ENCODE data around the gene C4orf50. TPM values are rescaled to one million over a fixed set of nuclear protein-coding genes. Genes with fewer than 3 reads are reported as not detected.

C4orf50 gene
- total and polyA plus RNA-seq, 4 donors = under 0.01 to 0.17 TPM; not detected in 2

GRCh38 chr4:6044276-6044675, 26.0 kb upstream of the C4orf50 start:
- Histone ChIP-seq H3K27me3 (ENCODE audit: control insufficient read depth in 4 of 4, insufficient read depth in 4 of 4, low read length in 3 of 4) (no peaks in the 10 kb centered on the region), H3K9me3 (ENCODE audit: control insufficient read depth in 4 of 4, low read length in 3 of 4) (no peaks in the 10 kb centered on the region), H3K27ac (ENCODE audit: low read depth in 1 of 2, low read length in 2 of 2) (no peak overlapping the region), H3K36me3 (ENCODE audit: control insufficient read depth in 4 of 4, insufficient read depth in 3 of 4, low read depth in 1 of 4, low read length in 3 of 4) (no peaks in the 10 kb centered on the region), H3K4me3 (ENCODE audit: low read depth in 1 of 3, low read length in 3 of 3) (no peak overlapping the region), H3K9ac (ENCODE audit: low read depth in 1 of 2, low read length in 2 of 2) (no peak overlapping the region), H3K4me1 (ENCODE audit: control insufficient read depth in 4 of 4, insufficient read depth in 4 of 4, low read length in 3 of 4) (no peaks in the 10 kb centered on the region)
- TF ChIP-seq, protein P1, sequence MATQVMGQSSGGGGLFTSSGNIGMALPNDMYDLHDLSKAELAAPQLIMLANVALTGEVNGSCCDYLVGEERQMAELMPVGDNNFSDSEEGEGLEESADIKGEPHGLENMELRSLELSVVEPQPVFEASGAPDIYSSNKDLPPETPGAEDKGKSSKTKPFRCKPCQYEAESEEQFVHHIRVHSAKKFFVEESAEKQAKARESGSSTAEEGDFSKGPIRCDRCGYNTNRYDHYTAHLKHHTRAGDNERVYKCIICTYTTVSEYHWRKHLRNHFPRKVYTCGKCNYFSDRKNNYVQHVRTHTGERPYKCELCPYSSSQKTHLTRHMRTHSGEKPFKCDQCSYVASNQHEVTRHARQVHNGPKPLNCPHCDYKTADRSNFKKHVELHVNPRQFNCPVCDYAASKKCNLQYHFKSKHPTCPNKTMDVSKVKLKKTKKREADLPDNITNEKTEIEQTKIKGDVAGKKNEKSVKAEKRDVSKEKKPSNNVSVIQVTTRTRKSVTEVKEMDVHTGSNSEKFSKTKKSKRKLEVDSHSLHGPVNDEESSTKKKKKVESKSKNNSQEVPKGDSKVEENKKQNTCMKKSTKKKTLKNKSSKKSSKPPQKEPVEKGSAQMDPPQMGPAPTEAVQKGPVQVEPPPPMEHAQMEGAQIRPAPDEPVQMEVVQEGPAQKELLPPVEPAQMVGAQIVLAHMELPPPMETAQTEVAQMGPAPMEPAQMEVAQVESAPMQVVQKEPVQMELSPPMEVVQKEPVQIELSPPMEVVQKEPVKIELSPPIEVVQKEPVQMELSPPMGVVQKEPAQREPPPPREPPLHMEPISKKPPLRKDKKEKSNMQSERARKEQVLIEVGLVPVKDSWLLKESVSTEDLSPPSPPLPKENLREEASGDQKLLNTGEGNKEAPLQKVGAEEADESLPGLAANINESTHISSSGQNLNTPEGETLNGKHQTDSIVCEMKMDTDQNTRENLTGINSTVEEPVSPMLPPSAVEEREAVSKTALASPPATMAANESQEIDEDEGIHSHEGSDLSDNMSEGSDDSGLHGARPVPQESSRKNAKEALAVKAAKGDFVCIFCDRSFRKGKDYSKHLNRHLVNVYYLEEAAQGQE (IDR thresholded peaks at IDR 0.05) = no peak
- TF ChIP-seq FOXA1 (IDR thresholded peaks at IDR 0.05) = no peak
- TF ChIP-seq SP1 (IDR thresholded peaks at IDR 0.05) = no peak
- TF ChIP-seq, protein P2, sequence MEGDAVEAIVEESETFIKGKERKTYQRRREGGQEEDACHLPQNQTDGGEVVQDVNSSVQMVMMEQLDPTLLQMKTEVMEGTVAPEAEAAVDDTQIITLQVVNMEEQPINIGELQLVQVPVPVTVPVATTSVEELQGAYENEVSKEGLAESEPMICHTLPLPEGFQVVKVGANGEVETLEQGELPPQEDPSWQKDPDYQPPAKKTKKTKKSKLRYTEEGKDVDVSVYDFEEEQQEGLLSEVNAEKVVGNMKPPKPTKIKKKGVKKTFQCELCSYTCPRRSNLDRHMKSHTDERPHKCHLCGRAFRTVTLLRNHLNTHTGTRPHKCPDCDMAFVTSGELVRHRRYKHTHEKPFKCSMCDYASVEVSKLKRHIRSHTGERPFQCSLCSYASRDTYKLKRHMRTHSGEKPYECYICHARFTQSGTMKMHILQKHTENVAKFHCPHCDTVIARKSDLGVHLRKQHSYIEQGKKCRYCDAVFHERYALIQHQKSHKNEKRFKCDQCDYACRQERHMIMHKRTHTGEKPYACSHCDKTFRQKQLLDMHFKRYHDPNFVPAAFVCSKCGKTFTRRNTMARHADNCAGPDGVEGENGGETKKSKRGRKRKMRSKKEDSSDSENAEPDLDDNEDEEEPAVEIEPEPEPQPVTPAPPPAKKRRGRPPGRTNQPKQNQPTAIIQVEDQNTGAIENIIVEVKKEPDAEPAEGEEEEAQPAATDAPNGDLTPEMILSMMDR (IDR thresholded peaks at IDR 0.05; ENCODE audit: low read depth, low read length, missing input control) = no peak
- no peak for TF ChIP-seq TAF1 (conservative IDR thresholded peaks at IDR 0.05)
- TF ChIP-seq RAD21 (IDR thresholded peaks at IDR 0.05) = no peak
- WGBS = 64% methylated on average over 9 of the region's 9 CpGs
- DNase-seq (ENCODE audit: low spot score) = no peak

DNA sequence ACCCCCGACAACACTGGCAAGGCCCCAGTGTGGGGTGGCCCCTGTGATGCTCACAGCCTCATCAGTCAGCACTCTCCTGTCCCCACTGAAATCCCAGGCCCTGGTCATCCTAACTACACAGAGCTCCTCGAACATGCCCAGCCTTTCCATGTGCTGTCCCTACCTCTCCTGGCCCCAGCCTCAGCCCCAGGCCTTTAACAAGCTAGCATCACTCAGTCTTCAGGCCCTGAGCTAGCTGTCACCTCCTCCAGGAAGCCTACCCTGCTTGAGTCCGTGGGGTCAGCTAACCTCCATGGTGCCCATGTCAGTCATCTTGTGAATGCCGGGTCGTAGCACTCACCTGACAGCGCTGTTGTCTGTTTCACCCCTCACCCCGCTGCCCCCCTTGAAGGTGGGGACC, 25.6 kb upstream of the C4orf50 start:
- TF ChIP-seq RXRA (IDR thresholded peaks at IDR 0.05) (no peak), YY1 (IDR thresholded peaks at IDR 0.05) (no peak), GABPA (IDR thresholded peaks at IDR 0.05 in 1 of 2, conservative IDR thresholded peaks at IDR 0.05 in 1 of 2) (no peak), MAX (IDR thresholded peaks at IDR 0.05) (no peak), TAF1 (conservative IDR thresholded peaks at IDR 0.05) (no peak), NR2F2 (IDR thresholded peaks at IDR 0.05) (no peak), EGR1 (IDR thresholded peaks at IDR 0.05; ENCODE audit: low read depth in 2 of 2) (no peak), HNF4A (conservative IDR thresholded peaks at IDR 0.05) (no peak)
- TF ChIP-seq, protein P1 (IDR thresholded peaks at IDR 0.05) = no peak
- Histone ChIP-seq H3K4me3 (ENCODE audit: low read depth in 1 of 3, low read length in 3 of 3) (no peak overlapping the region), H3K36me3 (ENCODE audit: control insufficient read depth in 4 of 4, insufficient read depth in 3 of 4, low read depth in 1 of 4, low read length in 3 of 4) (no peaks in the 10 kb centered on the region), H3K4me1 (ENCODE audit: control insufficient read depth in 4 of 4, insufficient read depth in 4 of 4, low read length in 3 of 4) (no peaks in the 10 kb centered on the region), H3K9ac (ENCODE audit: low read depth in 1 of 2, low read length in 2 of 2) (no peak overlapping the region), H3K9me3 (ENCODE audit: control insufficient read depth in 4 of 4, low read length in 3 of 4) (no peaks in the 10 kb centered on the region), H3K27me3 (ENCODE audit: control insufficient read depth in 4 of 4, insufficient read depth in 4 of 4, low read length in 3 of 4) (no peaks in the 10 kb centered on the region), H3K27ac (ENCODE audit: low read depth in 1 of 2, low read length in 2 of 2) (no peak overlapping the region)
- 66% methylated on average over 7 of the region's 7 CpGs for WGBS
- no peak for DNase-seq (ENCODE audit: low spot score)
